HL-60 (cell line): ENCODE measurements around the gene NTRK2.

Experiments used
- CTCF ChIP-seq: IDR thresholded peaks from one replicate; pipeline ENCODE4 v1.5.1; 2011; ENCODE audit warnings: low read length, control low read depth, inconsistent platforms; ENCODE audit not compliant: insufficient read depth
- POLR2AphosphoS5 ChIP-seq: IDR thresholded peaks from 2 replicates; pipeline ENCODE4 v1.6.1; 2012; ENCODE audit warnings: low read depth

GRCh38 chr9:85024374-85024773, 354.8 kb downstream of the NTRK2 start:
- no peak for TF ChIP-seq POLR2AphosphoS5
- TF ChIP-seq CTCF, result no peak
